SJCRH30 (cell line): ENCODE measurements around the gene GINS2. TPM values are rescaled to one million over a fixed set of nuclear protein-coding genes. Genes with fewer than 3 reads are reported as not detected.
A peak's percentile ranks its signal among the peaks of the same experiment; 100 is the strongest.

ENCODE experiments used
- DNase-seq, 2 experiments: peaks; one replicate each; pipeline ENCODE4 v3.0.0-alpha.2; 2015 to 2020
- H3K27ac ChIP-seq: fragments of 250-450 bp; sonication (Bioruptor Pico); 2 replicates; pipeline ENCODE4 v1.5.1; 2020; ENCODE audit warnings: mild to moderate bottlenecking, moderate library complexity
- H3K27me3 ChIP-seq: fragments of 250-450 bp; sonication (Bioruptor Pico); 2 replicates; pipeline ENCODE4 v1.5.1; 2020; ENCODE audit warnings: mild to moderate bottlenecking, moderate library complexity
- H3K36me3 ChIP-seq: fragments of 250-450 bp; sonication (Bioruptor Pico); 2 replicates; pipeline ENCODE4 v1.5.1; 2020; ENCODE audit warnings: mild to moderate bottlenecking, moderate library complexity
- H3K4me1 ChIP-seq: fragments of 250-450 bp; sonication (Bioruptor Pico); 2 replicates; pipeline ENCODE4 v1.5.1; 2020; ENCODE audit warnings: mild to moderate bottlenecking, moderate library complexity
- H3K4me3 ChIP-seq: fragments of 250-450 bp; sonication (Bioruptor Pico); 2 replicates; pipeline ENCODE4 v1.5.1; 2020; ENCODE audit warnings: mild to moderate bottlenecking, moderate library complexity
- H3K9me3 ChIP-seq: fragments of 250-450 bp; sonication (Bioruptor Pico); replicated peaks from 2 replicates; pipeline ENCODE4 v1.5.1; 2020; ENCODE audit warnings: mild to moderate bottlenecking, moderate library complexity
- total RNA-seq: library from RNA; depleted of rRNA; stranded (reverse); fragments of >200 nt; shearing (Covaris generic); gene quantifications from 2 replicates; pipeline ENCODE4 v1.2.3, GENCODE V29; 2014

The GINS2 gene
- total RNA-seq, 1 experiment from 2014 or later = 51.2 TPM

GRCh38 chr16:85687651-85688471, 893 bp downstream of the GINS2 start:
- Histone ChIP-seq H3K4me1 (peaks cover 11% of the 10 kb centered on the region), H3K36me3 (peaks cover 6% of the 10 kb centered on the region), H3K27me3 (no peaks in the 10 kb centered on the region), H3K27ac (peak overlapping the region; percentile 88), H3K4me3 (peak overlapping the region; percentile 86), H3K9me3 (no peaks in the 10 kb centered on the region)
- no peak for DNase-seq

- Histone ChIP-seq H3K36me3 (peaks cover 6% of the 10 kb centered on the region), H3K27ac (no peak overlapping the region)
- no peak for DNase-seq
Measured at GRCh38 chr16:85686912-85687591, 1.7 kb downstream of the GINS2 start.

GRCh38 chr16:85685251-85685650, 3.5 kb downstream of the GINS2 start:
- DNase-seq = no peak
- peaks cover 11% of the 10 kb centered on the region for H3K4me1 ChIP-seq
- peaks cover 14% of the 10 kb centered on the region for H3K36me3 ChIP-seq
- H3K4me3 ChIP-seq = no peak overlapping the region
- H3K27me3 ChIP-seq = no peaks in the 10 kb centered on the region
- no peak overlapping the region for H3K27ac ChIP-seq
- no peaks in the 10 kb centered on the region for H3K9me3 ChIP-seq

More at GRCh38 chr16:85686912-85687591, 1.7 kb downstream of the GINS2 start:
- H3K4me1 ChIP-seq = peaks cover 11% of the 10 kb centered on the region
- H3K9me3 ChIP-seq = no peaks in the 10 kb centered on the region
- H3K4me3 ChIP-seq = no peak overlapping the region
- H3K27me3 ChIP-seq = no peaks in the 10 kb centered on the region

GRCh38 chr16:85683363-85683762, 5.4 kb downstream of the GINS2 start:
- no peak overlapping the region for H3K27ac ChIP-seq
- no peaks in the 10 kb centered on the region for H3K9me3 ChIP-seq
- no peaks in the 10 kb centered on the region for H3K27me3 ChIP-seq
- H3K36me3 ChIP-seq = peaks cover 15% of the 10 kb centered on the region
- H3K4me3 ChIP-seq = no peak overlapping the region
- H3K4me1 ChIP-seq = no peaks in the 10 kb centered on the region
- no peak for DNase-seq

- Histone ChIP-seq H3K9me3 (no peaks in the 10 kb centered on the region), H3K36me3 (peaks cover 23% of the 10 kb centered on the region), H3K4me1 (no peaks in the 10 kb centered on the region), H3K4me3 (no peak overlapping the region), H3K27ac (no peak overlapping the region), H3K27me3 (no peaks in the 10 kb centered on the region)
- no peak for DNase-seq
Measured at GRCh38 chr16:85682516-85682915, 6.2 kb downstream of the GINS2 start.

- Histone ChIP-seq H3K27me3 (no peaks in the 10 kb centered on the region), H3K27ac (no peak overlapping the region), H3K4me3 (no peak overlapping the region), H3K9me3 (no peaks in the 10 kb centered on the region), H3K4me1 (no peaks in the 10 kb centered on the region), H3K36me3 (peaks cover 28% of the 10 kb centered on the region)
- DNase-seq = no peak
Measured at GRCh38 chr16:85681255-85681654, 7.5 kb downstream of the GINS2 start.

DNA sequence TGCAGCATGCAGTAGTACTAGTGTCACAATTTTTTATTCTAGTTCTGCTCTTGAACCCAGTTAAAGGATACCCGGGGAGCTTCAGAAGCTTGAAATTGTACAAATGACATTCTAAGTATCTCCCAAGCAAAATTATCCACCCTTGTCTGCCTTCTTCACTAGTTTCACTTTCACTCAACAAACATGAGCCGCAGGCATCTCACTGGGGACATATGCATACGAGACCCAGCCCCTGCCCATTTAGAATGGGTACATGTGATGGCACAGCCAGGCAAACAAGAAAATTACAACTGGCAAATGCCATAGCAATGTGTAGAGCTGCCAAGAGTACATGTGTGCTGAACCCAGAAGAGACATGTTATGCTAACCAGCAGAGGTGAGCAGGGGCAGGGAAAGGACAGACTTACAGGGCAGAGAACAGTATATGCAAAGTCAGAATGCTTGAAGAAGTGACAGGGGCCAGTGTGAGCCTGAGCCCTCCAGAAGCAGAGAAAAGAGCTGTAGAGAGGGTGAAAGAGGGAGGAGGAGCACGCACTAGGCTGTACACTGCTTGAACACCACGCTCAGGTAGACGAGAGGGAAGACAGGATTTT, 8.3 kb downstream of the GINS2 start:
- no peaks in the 10 kb centered on the region for H3K9me3 ChIP-seq
- H3K4me1 ChIP-seq = no peaks in the 10 kb centered on the region
- no peak overlapping the region for H3K27ac ChIP-seq
- H3K27me3 ChIP-seq = no peaks in the 10 kb centered on the region
- H3K36me3 ChIP-seq = peaks cover 33% of the 10 kb centered on the region
- DNase-seq = no peak
- H3K4me3 ChIP-seq = no peak overlapping the region

- no peak overlapping the region for H3K27ac ChIP-seq
- H3K36me3 ChIP-seq = peaks cover 39% of the 10 kb centered on the region
Measured at GRCh38 chr16:85679870-85680269, 8.9 kb downstream of the GINS2 start.

GRCh38 chr16:85678821-85679220, 9.9 kb downstream of the GINS2 start:
- DNase-seq = no peak
- Histone ChIP-seq H3K36me3 (peaks cover 41% of the 10 kb centered on the region), H3K9me3 (no peaks in the 10 kb centered on the region), H3K4me1 (no peaks in the 10 kb centered on the region), H3K27ac (no peak overlapping the region), H3K27me3 (no peaks in the 10 kb centered on the region), H3K4me3 (no peak overlapping the region)

More at GRCh38 chr16:85679870-85680269, 8.9 kb downstream of the GINS2 start:
- Histone ChIP-seq H3K27me3 (no peaks in the 10 kb centered on the region), H3K9me3 (no peaks in the 10 kb centered on the region), H3K4me3 (no peak overlapping the region), H3K4me1 (no peaks in the 10 kb centered on the region)
- no peak for DNase-seq

DNA sequence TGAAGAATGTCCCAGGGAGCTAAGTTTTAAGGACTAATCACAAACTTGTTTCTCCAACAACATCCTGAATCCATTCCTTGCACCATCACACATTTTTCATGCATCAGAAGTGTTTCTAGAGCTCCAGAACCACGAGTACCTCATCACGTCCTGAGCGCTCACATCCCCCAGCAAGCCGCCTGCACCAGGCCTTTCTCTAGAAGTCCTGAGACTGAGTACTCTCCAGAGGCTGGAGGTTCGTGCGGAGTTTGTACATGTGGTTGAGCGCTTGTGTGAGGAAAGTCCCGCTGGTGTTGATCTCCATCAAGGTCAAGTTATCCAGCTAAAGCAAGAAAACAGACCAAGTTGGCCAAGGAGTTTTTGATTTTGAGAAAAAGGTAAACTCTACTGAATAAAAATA, 10.7 kb downstream of the GINS2 start:
- Histone ChIP-seq H3K9me3 (no peaks in the 10 kb centered on the region), H3K4me3 (no peak overlapping the region), H3K4me1 (no peaks in the 10 kb centered on the region), H3K36me3 (peaks cover 38% of the 10 kb centered on the region), H3K27me3 (no peaks in the 10 kb centered on the region), H3K27ac (no peak overlapping the region)
- DNase-seq = no peak

DNA sequence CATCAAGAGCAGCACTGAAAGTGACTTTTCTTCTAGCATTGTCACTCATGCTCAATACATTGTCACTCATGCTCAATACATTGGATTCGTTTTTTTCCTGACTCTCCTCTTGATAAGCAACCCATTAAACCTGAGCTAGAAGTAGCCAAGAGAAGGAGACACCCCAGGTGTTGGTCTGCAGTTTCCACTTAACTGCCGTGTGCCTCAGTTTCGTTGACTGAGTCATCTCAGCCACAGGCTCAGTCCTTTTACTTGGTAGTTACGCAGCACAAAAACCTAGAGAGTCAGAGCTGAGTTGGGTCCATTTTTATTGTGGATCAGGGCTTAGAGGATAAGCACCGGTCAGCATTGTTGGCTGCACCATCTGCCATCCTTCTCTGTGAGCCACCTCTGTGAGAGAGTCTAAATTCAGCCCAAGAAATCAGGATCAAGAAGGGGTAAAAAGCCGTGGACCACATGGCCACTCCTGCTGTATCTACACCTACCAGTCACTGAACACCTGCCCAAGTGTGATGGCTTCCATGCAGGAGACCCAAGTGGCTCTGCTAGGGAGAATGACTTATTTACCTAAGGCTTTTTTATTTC, 11.3 kb downstream of the GINS2 start:
- no peaks in the 10 kb centered on the region for H3K27me3 ChIP-seq
- no peaks in the 10 kb centered on the region for H3K4me1 ChIP-seq
- H3K36me3 ChIP-seq = peaks cover 38% of the 10 kb centered on the region
- no peak for DNase-seq
- H3K9me3 ChIP-seq = no peaks in the 10 kb centered on the region
- no peak overlapping the region for H3K4me3 ChIP-seq
- H3K27ac ChIP-seq = no peak overlapping the region

DNA sequence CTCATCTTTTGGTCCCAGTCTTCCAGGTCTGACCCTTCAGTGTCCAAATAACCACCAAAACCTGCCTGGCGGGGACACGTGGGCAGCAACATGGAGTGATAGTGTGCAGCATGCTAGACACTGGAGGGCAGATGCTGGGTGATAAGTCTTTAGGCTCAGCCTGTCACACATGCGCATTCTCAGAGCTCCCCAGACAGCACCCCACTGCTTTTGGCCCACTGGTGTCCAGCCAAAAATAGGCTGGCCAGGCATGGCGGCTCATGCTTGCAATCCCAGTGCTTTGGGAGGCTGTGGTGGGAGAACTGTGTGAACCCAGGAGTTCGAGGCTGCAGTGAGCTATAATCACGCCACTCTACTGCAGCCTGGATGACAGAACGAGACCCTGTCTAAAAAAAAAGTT, 12.3 kb downstream of the GINS2 start:
- peaks cover 40% of the 10 kb centered on the region for H3K36me3 ChIP-seq
- H3K4me1 ChIP-seq = no peaks in the 10 kb centered on the region
- H3K4me3 ChIP-seq = no peak overlapping the region
- no peak for DNase-seq
- H3K27me3 ChIP-seq = no peaks in the 10 kb centered on the region
- no peak overlapping the region for H3K27ac ChIP-seq
- H3K9me3 ChIP-seq = no peaks in the 10 kb centered on the region

- H3K27ac ChIP-seq = no peak overlapping the region
- DNase-seq = no peak
- H3K4me1 ChIP-seq = no peaks in the 10 kb centered on the region
- H3K36me3 ChIP-seq = peaks cover 35% of the 10 kb centered on the region
- no peaks in the 10 kb centered on the region for H3K27me3 ChIP-seq
- H3K9me3 ChIP-seq = no peaks in the 10 kb centered on the region
- H3K4me3 ChIP-seq = no peak overlapping the region
Measured at GRCh38 chr16:85675251-85675874, 13.4 kb downstream of the GINS2 start.

- no peaks in the 10 kb centered on the region for H3K9me3 ChIP-seq
- H3K36me3 ChIP-seq = peaks cover 36% of the 10 kb centered on the region
- H3K4me1 ChIP-seq = no peaks in the 10 kb centered on the region
- no peak overlapping the region for H3K4me3 ChIP-seq
- H3K27me3 ChIP-seq = no peaks in the 10 kb centered on the region
- H3K27ac ChIP-seq = no peak overlapping the region
- no peak for DNase-seq
Measured at GRCh38 chr16:85674828-85675227, 13.9 kb downstream of the GINS2 start.

- peaks cover 40% of the 10 kb centered on the region for H3K36me3 ChIP-seq
- H3K4me1 ChIP-seq = no peaks in the 10 kb centered on the region
- no peak overlapping the region for H3K27ac ChIP-seq
- no peak for DNase-seq
- no peaks in the 10 kb centered on the region for H3K9me3 ChIP-seq
- no peak overlapping the region for H3K4me3 ChIP-seq
- H3K27me3 ChIP-seq = no peaks in the 10 kb centered on the region
Measured at GRCh38 chr16:85674418-85674755, 14.4 kb downstream of the GINS2 start.
